LNCAP (cell line): ENCODE data around the gene LMOD3.

Source experiments
- TF ChIP-seq, protein P1 (sequence below): fragments of 450-650 bp; IDR thresholded peaks from 2 replicates; pipeline ENCODE4 v1.5.1; 2017; ENCODE audit warnings: mild to moderate bottlenecking

The LMOD3 gene

GRCh38 chr3:69126216-69126615, 3.8 kb upstream of the LMOD3 start:
- TF ChIP-seq, protein P1, sequence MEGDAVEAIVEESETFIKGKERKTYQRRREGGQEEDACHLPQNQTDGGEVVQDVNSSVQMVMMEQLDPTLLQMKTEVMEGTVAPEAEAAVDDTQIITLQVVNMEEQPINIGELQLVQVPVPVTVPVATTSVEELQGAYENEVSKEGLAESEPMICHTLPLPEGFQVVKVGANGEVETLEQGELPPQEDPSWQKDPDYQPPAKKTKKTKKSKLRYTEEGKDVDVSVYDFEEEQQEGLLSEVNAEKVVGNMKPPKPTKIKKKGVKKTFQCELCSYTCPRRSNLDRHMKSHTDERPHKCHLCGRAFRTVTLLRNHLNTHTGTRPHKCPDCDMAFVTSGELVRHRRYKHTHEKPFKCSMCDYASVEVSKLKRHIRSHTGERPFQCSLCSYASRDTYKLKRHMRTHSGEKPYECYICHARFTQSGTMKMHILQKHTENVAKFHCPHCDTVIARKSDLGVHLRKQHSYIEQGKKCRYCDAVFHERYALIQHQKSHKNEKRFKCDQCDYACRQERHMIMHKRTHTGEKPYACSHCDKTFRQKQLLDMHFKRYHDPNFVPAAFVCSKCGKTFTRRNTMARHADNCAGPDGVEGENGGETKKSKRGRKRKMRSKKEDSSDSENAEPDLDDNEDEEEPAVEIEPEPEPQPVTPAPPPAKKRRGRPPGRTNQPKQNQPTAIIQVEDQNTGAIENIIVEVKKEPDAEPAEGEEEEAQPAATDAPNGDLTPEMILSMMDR, result no peak

DNA sequence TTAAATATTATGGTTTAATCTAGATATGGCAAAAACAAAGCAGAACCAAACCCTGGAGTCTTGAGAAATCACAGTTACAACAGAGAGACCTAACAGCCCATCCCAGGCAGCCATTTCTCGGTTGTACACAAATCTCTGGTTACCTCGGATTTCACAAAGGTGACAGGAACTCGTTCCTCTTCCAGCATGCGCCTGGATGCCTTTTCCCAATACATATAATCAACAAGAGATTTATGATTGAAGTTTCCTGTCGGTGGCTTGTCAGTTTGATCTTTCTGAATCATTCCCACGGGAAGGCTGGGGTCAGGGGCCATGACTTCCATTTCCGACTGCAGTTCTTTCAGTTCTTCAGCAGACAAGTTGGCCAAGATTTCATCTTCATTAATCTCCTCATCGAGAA, 445 bp downstream of the LMOD3 start:
- TF ChIP-seq, protein P1, result no peak

GRCh38 chr3:69121513-69121912, 882 bp downstream of the LMOD3 start:
- TF ChIP-seq, protein P1, result no peak

DNA sequence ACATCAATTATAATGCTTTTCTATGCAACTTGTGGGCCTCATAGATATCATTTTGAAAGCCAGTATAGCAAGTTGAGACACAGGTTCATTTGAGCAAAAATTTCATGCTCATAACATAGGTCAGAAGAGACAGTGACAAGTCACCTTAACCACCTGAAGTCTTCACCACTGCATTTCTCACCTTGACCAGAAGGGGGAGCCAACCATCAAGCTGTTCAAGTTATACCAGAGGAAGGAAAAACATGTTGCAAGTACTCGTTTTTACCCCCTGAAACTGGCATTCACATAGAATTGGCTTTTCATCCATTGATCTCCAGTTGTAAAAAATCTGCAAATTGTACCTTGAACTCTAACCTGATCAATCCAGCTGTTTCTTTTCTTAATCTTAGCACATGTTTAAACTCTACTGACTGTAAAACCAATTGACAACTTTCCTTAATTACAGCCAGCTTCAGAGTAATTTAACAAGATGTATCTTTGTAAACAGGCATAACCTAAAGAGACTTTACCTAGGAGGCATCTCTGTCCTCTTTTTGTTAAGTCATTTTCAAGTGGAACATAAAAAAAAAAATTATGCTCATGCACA, 1.4 kb downstream of the LMOD3 start:
- TF ChIP-seq, protein P1, result peak; percentile 92

GRCh38 chr3:69119681-69120080, 2.7 kb downstream of the LMOD3 start:
- TF ChIP-seq, protein P1, result no peak

DNA sequence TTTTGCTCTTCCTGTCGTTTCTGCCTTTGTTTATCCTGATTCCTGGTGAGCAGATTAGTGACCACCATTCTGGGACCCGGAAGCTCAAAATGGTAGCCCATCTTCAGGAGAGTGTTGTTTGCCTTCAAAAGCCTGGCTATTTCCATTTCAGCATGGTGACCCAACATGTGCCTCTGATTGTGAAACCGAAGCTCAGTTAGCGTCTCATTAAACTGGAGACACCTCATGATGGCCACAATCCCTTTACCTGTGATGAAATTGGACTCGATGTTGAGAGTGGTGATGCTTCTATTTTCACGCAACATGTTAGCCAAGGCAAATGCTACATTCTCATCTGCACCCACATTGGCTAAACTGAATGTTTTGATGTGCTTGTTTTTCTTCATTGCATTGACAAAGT, 3.3 kb downstream of the LMOD3 start:
- TF ChIP-seq, protein P1, result no peak

GRCh38 chr3:69118555-69118954, 3.8 kb downstream of the LMOD3 start:
- TF ChIP-seq, protein P1, result no peak

GRCh38 chr3:69116897-69117296, 5.5 kb downstream of the LMOD3 start:
- TF ChIP-seq, protein P1, result no peak
